Esophagus (tissue), 2 donors: Measurements from ENCODE around the gene BDNF. TPM values are rescaled to one million over a fixed set of nuclear protein-coding genes. Genes with fewer than 3 reads are reported as not detected.

ENCODE experiments used
- H3K27ac ChIP-seq, 2 donors: one replicate each; pipeline ENCODE4 v1.5.1; 2013; ENCODE audit warnings: low read depth in 2 of 2, mild to moderate bottlenecking in 2 of 2, inconsistent platforms in 1 of 2, low read length in 1 of 2, moderate library complexity in 1 of 2
- H3K27me3 ChIP-seq, 2 donors: one replicate each; pipeline ENCODE4 v1.6.1; 2013; ENCODE audit warnings: low read length in 2 of 2, control low read depth in 1 of 2, mild to moderate bottlenecking in 1 of 2; ENCODE audit not compliant: insufficient read depth in 2 of 2, control insufficient read depth in 1 of 2
- H3K36me3 ChIP-seq, 2 donors: one replicate each; pipeline ENCODE4 v1.6.1; 2013; ENCODE audit warnings: low read length in 1 of 2; ENCODE audit not compliant: control insufficient read depth in 2 of 2, insufficient read depth in 2 of 2
- H3K4me1 ChIP-seq, 2 donors: one replicate each; pipeline ENCODE4 v1.6.1; 2013; ENCODE audit warnings: low read length in 1 of 2; ENCODE audit not compliant: control insufficient read depth in 2 of 2, insufficient read depth in 2 of 2
- H3K4me3 ChIP-seq, 2 donors: one replicate each; pipeline ENCODE4 v1.5.1; 2013; ENCODE audit warnings: low read length in 2 of 2, mild to moderate bottlenecking in 2 of 2, low read depth in 1 of 2, moderate library complexity in 1 of 2
- H3K9me3 ChIP-seq, 2 donors: one replicate each; pipeline ENCODE4 v1.6.1; 2013; ENCODE audit warnings: mild to moderate bottlenecking in 2 of 2, low read depth in 1 of 2, low read length in 1 of 2, moderate library complexity in 1 of 2; ENCODE audit not compliant: control insufficient read depth in 2 of 2, insufficient read depth in 1 of 2
- WGBS, 2 donors: extraction: QIAGEN DNeasy Blood & Tissue Kit; methylation state at CpG; one replicate each; pipeline ENCODE4 v1.1.7; 2013; 5-methylcytosine and 5-hydroxymethylcytosine counted together
- polyA plus RNA-seq, 2 donors: library from polyadenylated mRNA; stranded (reverse); fragments of 200-250 nt; gene quantifications; one replicate each; pipeline ENCODE4 v1.2.3, GENCODE V29; 2013
- donor health status: healthy with polysubstance abuse.
- donor health status: Bipolar disorder and iron deficiency.

Gene BDNF
- polyA plus RNA-seq, 2 donors: 0.37 to 0.80 TPM

GRCh38 chr11:27612932-27613880 is 87.0 kb downstream of the BDNF start:
- H3K4me1 ChIP-seq: no peaks in the 10 kb centered on the region
- no peaks in the 10 kb centered on the region for H3K36me3 ChIP-seq
- no peak overlapping the region for H3K4me3 ChIP-seq
- no peak overlapping the region for H3K27ac ChIP-seq
- 79 to 88% methylated on average over 9 of the region's 9 CpGs for WGBS, 2 donors
- H3K27me3 ChIP-seq: no peaks in the 10 kb centered on the region
- no peaks in the 10 kb centered on the region for H3K9me3 ChIP-seq

GRCh38 chr11:27611947-27612455 is 88.3 kb downstream of the BDNF start:
- Histone ChIP-seq H3K27me3 (no peaks in the 10 kb centered on the region), H3K9me3 (no peaks in the 10 kb centered on the region), H3K4me1 (no peaks in the 10 kb centered on the region), H3K4me3 (no peak overlapping the region), H3K36me3 (no peaks in the 10 kb centered on the region), H3K27ac (no peak overlapping the region)
- WGBS, 2 donors: 85 to 89% methylated on average over 3 of the region's 3 CpGs

DNA sequence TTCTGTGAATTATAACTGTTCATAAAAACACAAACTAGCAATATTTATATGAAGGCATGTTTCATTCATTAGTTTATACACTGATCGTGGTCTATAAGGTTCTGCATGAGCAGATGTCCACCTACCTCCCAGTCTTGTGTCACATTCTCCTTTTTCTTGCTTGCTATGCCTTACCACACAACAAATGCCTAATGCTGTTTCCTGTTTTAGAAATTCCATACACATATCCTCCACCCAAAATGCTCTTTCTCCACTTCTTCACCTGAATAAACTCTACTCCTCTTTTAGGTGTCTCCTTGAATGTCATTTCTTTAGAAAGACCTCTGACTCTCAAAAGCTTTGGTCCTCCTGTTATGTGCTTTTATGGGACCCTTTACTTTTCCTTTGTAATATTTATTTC is 88.9 kb downstream of the BDNF start:
- H3K4me1 ChIP-seq: no peaks in the 10 kb centered on the region
- no peaks in the 10 kb centered on the region for H3K9me3 ChIP-seq
- H3K27me3 ChIP-seq: no peaks in the 10 kb centered on the region
- H3K27ac ChIP-seq: no peak overlapping the region
- H3K4me3 ChIP-seq: no peak overlapping the region
- no peaks in the 10 kb centered on the region for H3K36me3 ChIP-seq
- 89 to 94% methylated on average over 1 of the region's 1 CpG for WGBS, 2 donors

GRCh38 chr11:27610946-27611345 is 89.3 kb downstream of the BDNF start:
- Histone ChIP-seq H3K4me1 (no peaks in the 10 kb centered on the region), H3K36me3 (no peaks in the 10 kb centered on the region), H3K27ac (no peak overlapping the region), H3K9me3 (no peaks in the 10 kb centered on the region), H3K27me3 (no peaks in the 10 kb centered on the region), H3K4me3 (no peak overlapping the region)

- Histone ChIP-seq H3K4me3 (no peak overlapping the region), H3K27me3 (no peaks in the 10 kb centered on the region), H3K27ac (no peak overlapping the region), H3K36me3 (no peaks in the 10 kb centered on the region), H3K9me3 (no peaks in the 10 kb centered on the region), H3K4me1 (no peaks in the 10 kb centered on the region)
- WGBS, 2 donors: 94 to 95% methylated on average over 3 of the region's 3 CpGs
Observed at GRCh38 chr11:27610280-27610679, 90.0 kb downstream of the BDNF start.

DNA sequence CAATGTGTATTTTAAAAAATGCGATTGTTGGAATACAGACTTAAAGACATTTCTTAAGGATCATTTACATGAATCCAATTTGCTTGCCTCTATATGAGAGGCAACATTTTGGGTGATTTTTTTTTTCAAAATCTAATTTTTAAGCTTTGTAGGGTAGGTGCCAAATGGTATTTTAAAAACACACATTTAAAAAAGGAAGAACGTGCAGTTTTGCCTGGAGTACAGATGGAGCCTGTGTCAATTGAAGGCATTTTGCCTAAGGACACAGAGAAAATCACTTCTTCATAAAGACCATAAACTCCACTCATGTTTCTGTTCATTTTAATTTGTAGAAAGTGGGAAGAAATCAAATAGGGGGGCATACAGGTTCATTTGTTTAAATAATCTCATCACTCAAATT is 91.3 kb downstream of the BDNF start:
- H3K27ac ChIP-seq: no peak overlapping the region

DNA sequence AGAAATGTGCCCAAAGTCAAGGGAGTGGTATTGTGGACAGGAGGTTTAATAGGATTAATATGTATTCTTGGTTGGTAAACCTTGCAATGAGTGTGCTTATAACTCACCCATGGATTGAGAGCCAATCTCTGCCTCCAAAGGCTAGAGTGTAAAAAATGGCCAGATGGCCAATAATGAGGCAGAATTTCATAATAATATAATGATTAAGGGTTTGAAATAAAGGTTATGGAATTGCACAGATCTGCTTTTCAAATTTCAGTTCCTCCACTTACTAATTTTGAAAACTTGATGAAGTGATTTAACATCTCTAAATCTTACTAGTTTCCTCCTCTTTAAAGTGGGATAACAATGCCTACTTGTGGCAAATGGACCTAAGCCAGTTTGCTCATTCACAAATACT is 94.8 kb downstream of the BDNF start:
- H3K4me1 ChIP-seq: no peaks in the 10 kb centered on the region
- H3K36me3 ChIP-seq: no peaks in the 10 kb centered on the region
- H3K27me3 ChIP-seq: no peaks in the 10 kb centered on the region
- H3K9me3 ChIP-seq: no peaks in the 10 kb centered on the region
- no peak overlapping the region for H3K27ac ChIP-seq
- H3K4me3 ChIP-seq: no peak overlapping the region

More for the DNA sequence above, 91.3 kb downstream of the BDNF start:
- Histone ChIP-seq H3K27me3 (no peaks in the 10 kb centered on the region), H3K4me1 (no peaks in the 10 kb centered on the region), H3K9me3 (no peaks in the 10 kb centered on the region), H3K36me3 (no peaks in the 10 kb centered on the region), H3K4me3 (no peak overlapping the region)
- WGBS, 2 donors: 85% methylated on average over 2 of the region's 2 CpGs

Other genes with a start within 250 kb of the BDNF start
- 10 to 100 TPM; 10.5 to 11.8 TPM for gene LGR4, start 227.7 kb downstream of the BDNF start, polyA plus RNA-seq
- gene LIN7C, start 193.7 kb downstream of the BDNF start, polyA plus RNA-seq: 1 to 10 TPM; 7.2 to 7.6 TPM